Ovary (tissue), 9 donors: ENCODE measurements around the gene RING1. TPM values are rescaled to one million over a fixed set of nuclear protein-coding genes. Genes with fewer than 3 reads are reported as not detected.

Experiments used
- DNase-seq, 5 donors: peaks; one replicate each; pipeline ENCODE4 v3.0.0-alpha.2; 2019 to 2020
- H3K27ac ChIP-seq, 2 donors: fragments of 200-600 bp; one replicate each; pipeline versions ENCODE4 v1.5.1 to v1.8.0; 2019 to 2022
- H3K27me3 ChIP-seq: fragments of 200-600 bp; one replicate; pipeline ENCODE4 v1.8.0; 2022
- H3K36me3 ChIP-seq: fragments of 200-600 bp; sonication (generic); one replicate; pipeline ENCODE4 v1.5.1; 2019
- H3K4me1 ChIP-seq: one replicate; pipeline ENCODE4 v1.8.1; 2013; ENCODE audit warnings: mild to moderate bottlenecking, moderate library complexity; ENCODE audit not compliant: insufficient read depth
- H3K4me3 ChIP-seq: fragments of 200-600 bp; sonication (generic); one replicate; pipeline ENCODE4 v1.5.1; 2017
- H3K9me3 ChIP-seq, 2 donors: fragments of 200-600 bp in 1 of 2; sonication (generic) in 1 of 2; one replicate each; pipeline versions ENCODE4 v1.5.1 to v1.8.1; 2013 to 2019; ENCODE audit warnings: mild to moderate bottlenecking in 1 of 2, moderate library complexity in 1 of 2
- CTCF ChIP-seq, 3 donors: fragments of 450-650 bp in 2 of 3; fragments of 200-600 bp in 1 of 3; IDR thresholded peaks; one replicate each; pipeline versions ENCODE4 v1.5.1 to v1.8.0; 2016 to 2022; ENCODE audit warnings: antibody characterized with exemption in 3 of 3, mild to moderate bottlenecking in 1 of 3
- EP300 ChIP-seq: sonication (generic); formaldehyde crosslinking; IDR thresholded peaks from one replicate; pipeline ENCODE4 v1.6.1; 2017; ENCODE audit warnings: antibody characterized with exemption
- POLR2A ChIP-seq: fragments of 450-650 bp; IDR thresholded peaks from one replicate; pipeline ENCODE4 v1.6.1; 2017; ENCODE audit warnings: antibody characterized with exemption, mild to moderate bottlenecking, moderate library complexity
- WGBS, 3 donors: extraction: QIAGEN DNeasy Blood & Tissue Kit in 1 of 3; methylation state at CpG; one replicate each; pipeline versions ENCODE4 v1.1.5 to v1.1.7; 2013 to 2017; 5-methylcytosine and 5-hydroxymethylcytosine counted together
- intact Hi-C, 4 donors: fragments of 100-400 bp; cut with DNase I; formaldehyde crosslinking; loops; one replicate each; pipeline versions ENCODE4 v1.11.0 to v1.15.1; 2022 to 2023
- polyA plus RNA-seq, 2 donors: library from polyadenylated mRNA; stranded (reverse); fragments of 200-250 nt in 1 of 2; fragments of 350-450 nt in 1 of 2; fragmentation: Illumina TruSeq in 1 of 2; extraction: RNeasy Lipid Tissue Mini Kit (QIAGEN cat#74804) in 1 of 2; gene quantifications; one replicate each; pipeline ENCODE4 v1.2.3, GENCODE V29; 2013 to 2014
- total RNA-seq, 7 donors: library from RNA; depleted of rRNA in 2 of 7; stranded (reverse); fragments of >200 nt in 2 of 7; fragmentation: NEBNext Ultra II Directional in 3 of 7; extraction: Animal tissue kit (Norgen Biotek cat#: 25700) in 3 of 7; gene quantifications; one replicate each; pipeline versions ENCODE4 v1.1.0 to v1.2.4, GENCODE V29; 2016 to 2023
- donor health status: DM: no; HTN: no; CAD: no; lungs with moderate emphysema.
- donor health status: DM: no; HTN: no; CAD: no.
- donor health status: Bipolar disorder and iron deficiency.
- donor health status: DM: yes; HTN: yes; CAD: no.
- donor health status: DM: no; HTN: no; CAD: no.
- donor health status: DM: yes; HTN: yes; CAD: no.

Gene RING1
- total and polyA plus RNA-seq, 9 donors: 20.7 to 70.6 (median 51.7) TPM

DNA sequence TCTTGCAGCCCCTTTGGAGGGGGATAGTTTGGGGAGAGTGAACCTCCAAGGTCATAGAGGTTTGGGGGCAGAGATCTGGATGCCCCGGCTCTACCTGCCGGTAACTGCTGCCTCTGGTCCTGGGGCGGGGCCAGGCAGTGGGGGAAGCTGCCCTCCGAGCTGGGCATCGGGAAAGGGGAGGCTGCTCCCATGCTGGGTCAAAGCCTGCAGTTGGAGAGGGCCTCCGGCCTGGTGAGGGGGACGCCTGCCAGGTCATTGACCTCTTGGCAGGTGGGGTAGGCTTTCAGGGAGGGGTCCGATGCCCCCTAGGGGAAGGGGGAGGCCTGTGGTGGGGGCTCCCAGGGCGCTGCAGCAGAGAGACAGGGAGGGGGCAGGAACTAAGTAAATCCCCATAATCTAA is 23.1 kb upstream of the RING1 start:
- no peak for DNase-seq
- Histone ChIP-seq H3K27ac (no peak overlapping the region), H3K27me3 (no peaks in the 10 kb centered on the region), H3K36me3 (no peaks in the 10 kb centered on the region), H3K4me3 (no peak overlapping the region), H3K4me1 (no peaks in the 10 kb centered on the region), H3K9me3 (no peaks in the 10 kb centered on the region)
- intact Hi-C loops: no loop called here
- 59 to 75% (median 64%) methylated on average over 9 of the region's 9 CpGs for WGBS, 3 donors
- TF ChIP-seq CTCF (IDR thresholded peaks at IDR 0.05) (no peak), EP300 (no peak), POLR2A (no peak)

GRCh38 chr6:33185654-33186187 is 22.6 kb upstream of the RING1 start:
- no peaks in the 10 kb centered on the region for H3K27me3 ChIP-seq
- TF ChIP-seq POLR2A: no peak
- TF ChIP-seq EP300: no peak
- TF ChIP-seq CTCF (IDR thresholded peaks at IDR 0.05): no peak
- DNase-seq: no peak
- no peaks in the 10 kb centered on the region for H3K36me3 ChIP-seq
- no peaks in the 10 kb centered on the region for H3K9me3 ChIP-seq
- no peaks in the 10 kb centered on the region for H3K4me1 ChIP-seq
- no peak overlapping the region for H3K4me3 ChIP-seq
- intact Hi-C loops: no loop called here
- WGBS, 3 donors: 82 to 88% (median 87%) methylated on average over 4 of the region's 4 CpGs
- no peak overlapping the region for H3K27ac ChIP-seq

- TF ChIP-seq POLR2A (no peak), CTCF (IDR thresholded peaks at IDR 0.05) (no peak), EP300 (no peak)
- H3K27me3 ChIP-seq: no peaks in the 10 kb centered on the region
- no peak overlapping the region for H3K27ac ChIP-seq
- WGBS, 3 donors: 92 to 98% (median 93%) methylated on average over 1 of the region's 1 CpG
- no peak overlapping the region for H3K4me3 ChIP-seq
- DNase-seq: no peak
- H3K36me3 ChIP-seq: no peaks in the 10 kb centered on the region
- no peaks in the 10 kb centered on the region for H3K4me1 ChIP-seq
- no peaks in the 10 kb centered on the region for H3K9me3 ChIP-seq
- intact Hi-C loops: no loop called here
Observed at GRCh38 chr6:33187809-33188208, 20.5 kb upstream of the RING1 start.

DNA sequence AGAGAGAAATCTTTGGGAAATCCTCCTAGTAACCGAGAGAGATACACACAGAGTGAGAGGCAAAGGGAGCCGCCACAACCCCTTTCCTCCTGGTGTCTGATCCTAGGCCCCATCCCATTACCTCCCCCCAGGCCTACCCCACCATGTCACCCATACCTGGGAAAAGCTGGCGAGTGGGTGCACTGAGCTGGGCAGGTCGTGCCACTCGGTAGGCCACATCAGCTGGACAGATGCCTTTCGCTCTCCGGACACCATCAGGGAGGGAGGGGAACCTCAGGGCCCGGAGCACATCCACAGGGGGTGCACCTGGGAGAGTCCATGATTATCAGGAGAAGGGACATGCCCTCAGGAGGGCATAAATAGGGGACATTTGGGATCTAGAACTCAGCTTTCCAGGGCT is 19.1 kb upstream of the RING1 start:
- H3K27me3 ChIP-seq: no peaks in the 10 kb centered on the region
- H3K4me3 ChIP-seq: no peak overlapping the region
- no peak overlapping the region for H3K27ac ChIP-seq
- TF ChIP-seq CTCF (IDR thresholded peaks at IDR 0.05) (no peak), EP300 (no peak), POLR2A (no peak)
- peaks cover 1% of the 10 kb centered on the region for H3K4me1 ChIP-seq
- 83 to 87% (median 86%) methylated on average over 8 of the region's 8 CpGs for WGBS, 3 donors
- no peaks in the 10 kb centered on the region for H3K36me3 ChIP-seq
- intact Hi-C loops: no loop called here
- no peak for DNase-seq
- no peaks in the 10 kb centered on the region for H3K9me3 ChIP-seq
